ENCODE data around the gene B4GALT5. TPM values are rescaled to one million over a fixed set of nuclear protein-coding genes. Genes with fewer than 3 reads are reported as not detected.

Gene B4GALT5
- total and polyA plus RNA-seq, 8 donors = 38.4 to 51.0 (median 45.8) TPM

- TF ChIP-seq, protein P1, sequence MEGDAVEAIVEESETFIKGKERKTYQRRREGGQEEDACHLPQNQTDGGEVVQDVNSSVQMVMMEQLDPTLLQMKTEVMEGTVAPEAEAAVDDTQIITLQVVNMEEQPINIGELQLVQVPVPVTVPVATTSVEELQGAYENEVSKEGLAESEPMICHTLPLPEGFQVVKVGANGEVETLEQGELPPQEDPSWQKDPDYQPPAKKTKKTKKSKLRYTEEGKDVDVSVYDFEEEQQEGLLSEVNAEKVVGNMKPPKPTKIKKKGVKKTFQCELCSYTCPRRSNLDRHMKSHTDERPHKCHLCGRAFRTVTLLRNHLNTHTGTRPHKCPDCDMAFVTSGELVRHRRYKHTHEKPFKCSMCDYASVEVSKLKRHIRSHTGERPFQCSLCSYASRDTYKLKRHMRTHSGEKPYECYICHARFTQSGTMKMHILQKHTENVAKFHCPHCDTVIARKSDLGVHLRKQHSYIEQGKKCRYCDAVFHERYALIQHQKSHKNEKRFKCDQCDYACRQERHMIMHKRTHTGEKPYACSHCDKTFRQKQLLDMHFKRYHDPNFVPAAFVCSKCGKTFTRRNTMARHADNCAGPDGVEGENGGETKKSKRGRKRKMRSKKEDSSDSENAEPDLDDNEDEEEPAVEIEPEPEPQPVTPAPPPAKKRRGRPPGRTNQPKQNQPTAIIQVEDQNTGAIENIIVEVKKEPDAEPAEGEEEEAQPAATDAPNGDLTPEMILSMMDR (IDR thresholded peaks at IDR 0.05) = no peak
- ATAC-seq = no peak
- no peaks in the 10 kb centered on the region for H3K9me3 ChIP-seq
- no peak overlapping the region for H3K4me3 ChIP-seq
- peaks cover 15 to 97% of the 10 kb centered on the region in 2 donors for H3K4me1 ChIP-seq
- peak overlapping the region in 1 of 2 donors; percentile 51 for H3K27ac ChIP-seq
- DNase-seq = no peak
- intact Hi-C loops (cut with DNase I) = no loop called here
- no peaks in the 10 kb centered on the region for H3K36me3 ChIP-seq
- H3K27me3 ChIP-seq = no peaks in the 10 kb centered on the region
Measured at GRCh38 chr20:49705358-49705757, 8.3 kb downstream of the B4GALT5 start.

DNA sequence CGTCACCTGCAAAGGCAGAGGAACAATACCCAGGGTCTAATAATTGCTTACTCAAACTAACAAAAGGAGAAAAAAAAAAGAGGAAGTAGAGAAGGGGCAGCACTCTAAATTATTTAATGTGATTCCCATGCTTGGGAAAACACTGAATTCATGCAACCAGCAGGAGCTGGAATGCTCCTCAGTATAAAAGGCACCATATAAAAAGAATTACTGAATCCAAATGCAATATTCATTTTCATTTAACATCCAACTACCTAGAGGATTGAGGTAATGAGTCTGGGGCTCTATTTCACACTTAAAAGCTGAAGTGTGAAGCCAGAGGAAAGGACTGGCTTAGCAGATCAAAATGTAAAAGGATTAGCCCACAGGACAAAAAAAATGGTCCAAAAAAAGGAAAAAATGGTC, 8.7 kb downstream of the B4GALT5 start:
- Histone ChIP-seq H3K27me3 (no peaks in the 10 kb centered on the region), H3K9me3 (no peaks in the 10 kb centered on the region), H3K36me3 (no peaks in the 10 kb centered on the region), H3K27ac (peak overlapping the region in 1 of 2 donors; percentile 39), H3K4me1 (peaks cover 19 to 97% of the 10 kb centered on the region in 2 donors), H3K4me3 (no peak overlapping the region)
- DNase-seq (no peak), ATAC-seq (no peak)
- intact Hi-C loops (cut with DNase I) = no loop called here
- TF ChIP-seq, protein P1 (IDR thresholded peaks at IDR 0.05) = no peak

- DNase-seq (no peak), ATAC-seq (no peak)
- H3K27ac ChIP-seq = peak overlapping the region in 1 of 2 donors; percentile 52
- H3K36me3 ChIP-seq = no peaks in the 10 kb centered on the region
- intact Hi-C loops (cut with DNase I) = no loop called here
- H3K9me3 ChIP-seq = no peaks in the 10 kb centered on the region
- TF ChIP-seq, protein P1 (IDR thresholded peaks at IDR 0.05) = no peak
- H3K4me1 ChIP-seq = peaks cover 15 to 97% of the 10 kb centered on the region in 2 donors
- H3K4me3 ChIP-seq = no peak overlapping the region
- no peaks in the 10 kb centered on the region for H3K27me3 ChIP-seq
Measured at GRCh38 chr20:49701916-49702315, 11.8 kb downstream of the B4GALT5 start.

DNA sequence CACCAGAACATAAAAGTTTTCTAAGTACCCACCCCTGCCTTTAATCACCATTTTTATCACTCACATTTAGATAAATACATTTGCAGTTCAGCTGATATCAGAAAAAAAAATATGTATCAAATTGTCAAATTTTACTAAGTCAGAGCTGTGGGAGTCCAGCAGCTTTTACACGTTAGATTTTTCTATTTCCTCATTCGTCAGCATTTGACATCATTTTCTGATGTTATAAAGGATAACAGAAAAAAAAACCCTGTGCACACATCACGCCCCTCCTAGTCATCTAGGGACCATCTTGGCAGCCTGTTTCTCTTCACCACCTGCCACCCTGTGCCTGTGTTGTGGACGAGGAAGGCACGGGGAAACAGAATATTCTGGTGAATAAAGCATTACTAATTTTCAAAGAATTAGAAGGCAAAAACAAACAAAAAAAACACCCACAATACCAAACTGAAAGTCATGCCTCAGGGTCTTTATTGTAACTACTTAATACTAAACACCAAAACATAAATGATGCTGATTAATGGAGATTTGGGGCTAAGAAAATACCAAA, 12.4 kb downstream of the B4GALT5 start:
- intact Hi-C loops (cut with DNase I) = no loop called here
- Histone ChIP-seq H3K9me3 (no peaks in the 10 kb centered on the region), H3K4me1 (peaks cover 17 to 97% of the 10 kb centered on the region in 2 donors), H3K36me3 (no peaks in the 10 kb centered on the region), H3K27me3 (no peaks in the 10 kb centered on the region), H3K27ac (peak overlapping the region in 1 of 2 donors; percentile 52), H3K4me3 (no peak overlapping the region)
- ATAC-seq = no peak
- no peak for DNase-seq
- TF ChIP-seq, protein P1 (IDR thresholded peaks at IDR 0.05) = no peak

GRCh38 chr20:49700411-49701185, 13.1 kb downstream of the B4GALT5 start:
- H3K4me3 ChIP-seq = no peak overlapping the region
- H3K27ac ChIP-seq = peak overlapping the region; percentile 21 to 52
- peak; percentile 65 for ATAC-seq
- no peaks in the 10 kb centered on the region for H3K27me3 ChIP-seq
- H3K36me3 ChIP-seq = no peaks in the 10 kb centered on the region
- H3K9me3 ChIP-seq = no peaks in the 10 kb centered on the region
- peaks cover 17 to 97% of the 10 kb centered on the region in 2 donors for H3K4me1 ChIP-seq
- TF ChIP-seq, protein P1 (IDR thresholded peaks at IDR 0.05) = no peak
- intact Hi-C loops (cut with DNase I) = no loop called here
- no peak for DNase-seq
